ENCODE measurements around the gene TPSAB1.
"Not testable (repeated sequence)": the region's sequence is repeated elsewhere in the genome, so short reads cannot be mapped to it uniquely, and the experiment has no call there.

The TPSAB1 gene

GRCh38 chr16:1263591-1264344 is 23.3 kb downstream of the TPSAB1 start:
- TF ChIP-seq CTCF (IDR thresholded peaks at IDR 0.05; ENCODE audit: poor library complexity, severe bottlenecking), result no peak
- H3K4me1 ChIP-seq (ENCODE audit: insufficient read depth, poor library complexity, severe bottlenecking), result no peaks in the 10 kb centered on the region
- no peaks in the 10 kb centered on the region for H3K9me3 ChIP-seq (ENCODE audit: severe bottlenecking)
- ATAC-seq (ENCODE audit: low read depth) (no peak), DNase-seq (ENCODE audit: low spot score) (peak; percentile 62)
- no peaks in the 10 kb centered on the region for H3K36me3 ChIP-seq (ENCODE audit: low read depth)
- H3K4me3 ChIP-seq (ENCODE audit: severe bottlenecking), result no peak overlapping the region
- H3K27ac ChIP-seq (ENCODE audit: poor library complexity, severe bottlenecking), result no peak overlapping the region
- H3K27me3 ChIP-seq (ENCODE audit: insufficient read depth, poor library complexity, severe bottlenecking), result peaks cover 33% of the 10 kb centered on the region

GRCh38 chr16:1264345-1265089 is 24.0 kb downstream of the TPSAB1 start:
- no peaks in the 10 kb centered on the region for H3K9me3 ChIP-seq (ENCODE audit: severe bottlenecking)
- H3K4me1 ChIP-seq (ENCODE audit: insufficient read depth, poor library complexity, severe bottlenecking), result no peaks in the 10 kb centered on the region
- no peaks in the 10 kb centered on the region for H3K36me3 ChIP-seq (ENCODE audit: low read depth)
- H3K4me3 ChIP-seq (ENCODE audit: severe bottlenecking), result no peak overlapping the region
- no peak overlapping the region for H3K27ac ChIP-seq (ENCODE audit: poor library complexity, severe bottlenecking)
- TF ChIP-seq CTCF (IDR thresholded peaks at IDR 0.05; ENCODE audit: poor library complexity, severe bottlenecking), result no peak
- H3K27me3 ChIP-seq (ENCODE audit: insufficient read depth, poor library complexity, severe bottlenecking), result peaks cover 26% of the 10 kb centered on the region
- ATAC-seq (ENCODE audit: low read depth) (no peak), DNase-seq (ENCODE audit: low spot score) (no peak)

- no peaks in the 10 kb centered on the region for H3K36me3 ChIP-seq (ENCODE audit: low read depth)
- H3K4me1 ChIP-seq (ENCODE audit: insufficient read depth, poor library complexity, severe bottlenecking), result no peaks in the 10 kb centered on the region
- no peak for ATAC-seq (ENCODE audit: low read depth)
- no peaks in the 10 kb centered on the region for H3K9me3 ChIP-seq (ENCODE audit: severe bottlenecking)
- TF ChIP-seq CTCF (IDR thresholded peaks at IDR 0.05; ENCODE audit: poor library complexity, severe bottlenecking), result no peak
- peaks cover 22% of the 10 kb centered on the region for H3K27me3 ChIP-seq (ENCODE audit: insufficient read depth, poor library complexity, severe bottlenecking)
- no peak overlapping the region for H3K27ac ChIP-seq (ENCODE audit: poor library complexity, severe bottlenecking)
- no peak overlapping the region for H3K4me3 ChIP-seq (ENCODE audit: severe bottlenecking)
- no peak for DNase-seq (ENCODE audit: low spot score)
These were observed 24.7 kb downstream of the TPSAB1 start for GRCh38 chr16:1265090-1265630.

- no peaks in the 10 kb centered on the region for H3K36me3 ChIP-seq (ENCODE audit: low read depth)
- no peak for TF ChIP-seq CTCF (IDR thresholded peaks at IDR 0.05; ENCODE audit: poor library complexity, severe bottlenecking)
- no peaks in the 10 kb centered on the region for H3K9me3 ChIP-seq (ENCODE audit: severe bottlenecking)
- no peak for ATAC-seq (ENCODE audit: low read depth)
- no peak for DNase-seq (ENCODE audit: low spot score)
- H3K4me3 ChIP-seq (ENCODE audit: severe bottlenecking), result no peak overlapping the region
- H3K27ac ChIP-seq (ENCODE audit: poor library complexity, severe bottlenecking), result no peak overlapping the region
- peaks cover 21% of the 10 kb centered on the region for H3K27me3 ChIP-seq (ENCODE audit: insufficient read depth, poor library complexity, severe bottlenecking)
- no peaks in the 10 kb centered on the region for H3K4me1 ChIP-seq (ENCODE audit: insufficient read depth, poor library complexity, severe bottlenecking)
These were observed 25.3 kb downstream of the TPSAB1 start for GRCh38 chr16:1265826-1266225.

- H3K36me3 ChIP-seq (ENCODE audit: low read depth); DNase-seq (ENCODE audit: low spot score); H3K27me3 ChIP-seq (ENCODE audit: insufficient read depth, poor library complexity, severe bottlenecking); ATAC-seq (ENCODE audit: low read depth); H3K27ac ChIP-seq (ENCODE audit: poor library complexity, severe bottlenecking); H3K9me3 ChIP-seq (ENCODE audit: severe bottlenecking); H3K4me3 ChIP-seq (ENCODE audit: severe bottlenecking); H3K4me1 ChIP-seq (ENCODE audit: insufficient read depth, poor library complexity, severe bottlenecking): not testable (repeated sequence)
These were observed 28.9 kb downstream of the TPSAB1 start for GRCh38 chr16:1269418-1269817.
